ENCODE results near the gene TSPAN8.

Gene TSPAN8

DNA sequence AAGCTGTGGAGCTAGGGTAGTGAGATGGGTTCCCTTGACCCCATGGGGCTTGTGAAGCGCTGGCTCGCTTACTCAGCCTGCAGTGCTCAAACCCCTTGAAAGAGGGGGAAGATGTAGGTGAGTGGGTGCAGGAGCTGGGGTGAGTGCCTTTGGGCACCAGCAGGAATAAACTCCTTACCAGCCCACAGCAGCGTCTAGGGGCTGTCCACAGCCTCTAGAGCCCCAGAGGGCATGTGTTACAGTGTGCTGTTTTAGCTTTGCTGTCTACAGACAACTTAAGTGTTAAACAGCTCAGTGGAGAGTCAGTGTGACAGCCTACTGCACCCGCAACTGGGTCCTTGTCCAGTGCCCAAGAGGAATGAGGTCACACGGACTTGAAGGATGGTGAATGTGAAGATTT, 48.0 kb downstream of the TSPAN8 start:
- Histone ChIP-seq H3K27ac (no peak overlapping the region), H3K4me3 (no peak overlapping the region)
- DNase-seq (ENCODE audit: low spot score) = no peak
- TF ChIP-seq, protein P1, sequence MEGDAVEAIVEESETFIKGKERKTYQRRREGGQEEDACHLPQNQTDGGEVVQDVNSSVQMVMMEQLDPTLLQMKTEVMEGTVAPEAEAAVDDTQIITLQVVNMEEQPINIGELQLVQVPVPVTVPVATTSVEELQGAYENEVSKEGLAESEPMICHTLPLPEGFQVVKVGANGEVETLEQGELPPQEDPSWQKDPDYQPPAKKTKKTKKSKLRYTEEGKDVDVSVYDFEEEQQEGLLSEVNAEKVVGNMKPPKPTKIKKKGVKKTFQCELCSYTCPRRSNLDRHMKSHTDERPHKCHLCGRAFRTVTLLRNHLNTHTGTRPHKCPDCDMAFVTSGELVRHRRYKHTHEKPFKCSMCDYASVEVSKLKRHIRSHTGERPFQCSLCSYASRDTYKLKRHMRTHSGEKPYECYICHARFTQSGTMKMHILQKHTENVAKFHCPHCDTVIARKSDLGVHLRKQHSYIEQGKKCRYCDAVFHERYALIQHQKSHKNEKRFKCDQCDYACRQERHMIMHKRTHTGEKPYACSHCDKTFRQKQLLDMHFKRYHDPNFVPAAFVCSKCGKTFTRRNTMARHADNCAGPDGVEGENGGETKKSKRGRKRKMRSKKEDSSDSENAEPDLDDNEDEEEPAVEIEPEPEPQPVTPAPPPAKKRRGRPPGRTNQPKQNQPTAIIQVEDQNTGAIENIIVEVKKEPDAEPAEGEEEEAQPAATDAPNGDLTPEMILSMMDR (IDR thresholded peaks at IDR 0.05) = no peak

DNA sequence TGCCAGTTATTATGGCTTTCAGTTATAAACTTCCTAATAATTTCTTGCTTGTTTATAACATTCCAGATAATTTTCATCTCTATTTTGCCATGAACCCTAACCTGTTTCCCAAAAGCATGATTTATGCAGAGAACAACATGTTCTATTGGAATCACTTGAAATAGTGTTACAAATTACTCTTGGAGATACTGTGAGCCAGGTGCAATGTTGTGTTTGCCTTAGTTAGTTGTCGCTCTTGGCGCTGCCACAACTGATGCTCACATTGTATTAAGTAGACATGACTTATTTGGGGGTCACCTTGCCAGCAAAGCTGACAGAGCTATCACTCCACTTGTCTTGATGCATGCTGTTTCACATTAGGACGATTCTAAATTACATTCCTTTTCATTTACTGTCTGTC, 49.4 kb downstream of the TSPAN8 start:
- no peak for DNase-seq (ENCODE audit: low spot score)
- TF ChIP-seq, protein P1 (IDR thresholded peaks at IDR 0.05) = no peak
- H3K4me3 ChIP-seq = no peak overlapping the region
- no peak overlapping the region for H3K27ac ChIP-seq

DNA sequence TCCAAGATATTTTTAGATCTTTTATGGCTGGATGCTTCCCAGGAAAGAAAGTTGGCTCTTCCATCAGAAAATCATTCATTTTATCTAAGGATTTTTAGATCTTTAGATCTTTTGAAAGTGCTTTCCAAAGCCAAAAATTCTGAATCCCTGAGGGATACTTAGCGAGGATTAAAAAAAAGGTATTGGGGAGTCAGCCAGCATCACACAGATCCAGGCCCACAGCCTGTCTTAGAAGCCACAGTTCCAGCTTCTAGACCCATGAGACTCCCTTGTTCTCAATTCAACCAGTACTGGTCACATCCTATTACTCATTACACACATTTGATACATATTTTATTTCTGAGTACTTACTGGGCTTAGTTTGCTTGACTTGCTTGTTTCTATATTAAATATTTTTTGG, 49.9 kb downstream of the TSPAN8 start:
- no peak for DNase-seq (ENCODE audit: low spot score)
- no peak overlapping the region for H3K27ac ChIP-seq
- TF ChIP-seq, protein P1 (IDR thresholded peaks at IDR 0.05) = no peak
- no peak overlapping the region for H3K4me3 ChIP-seq

DNA sequence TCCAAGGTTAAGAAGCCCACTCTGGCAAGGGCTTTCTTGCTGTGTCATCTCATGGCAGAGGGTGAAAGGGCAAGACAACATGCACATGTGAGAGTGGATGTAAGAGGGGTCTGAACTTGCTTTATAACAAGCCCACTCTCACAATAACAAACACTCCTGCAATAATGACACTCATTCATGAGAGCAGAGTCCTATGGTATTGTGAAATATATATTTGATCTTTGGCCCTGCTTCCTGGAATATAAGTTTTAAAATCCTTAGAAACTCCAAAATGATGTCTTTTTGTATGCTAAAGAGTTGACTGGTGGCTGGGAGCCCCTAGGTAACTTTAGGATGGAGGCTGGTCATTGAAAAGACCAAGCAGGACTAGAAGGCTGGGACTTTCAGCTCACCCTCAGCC, 51.8 kb downstream of the TSPAN8 start:
- TF ChIP-seq, protein P1 (IDR thresholded peaks at IDR 0.05) = no peak
- DNase-seq (ENCODE audit: low spot score) = no peak
- H3K4me3 ChIP-seq = no peak overlapping the region

DNA sequence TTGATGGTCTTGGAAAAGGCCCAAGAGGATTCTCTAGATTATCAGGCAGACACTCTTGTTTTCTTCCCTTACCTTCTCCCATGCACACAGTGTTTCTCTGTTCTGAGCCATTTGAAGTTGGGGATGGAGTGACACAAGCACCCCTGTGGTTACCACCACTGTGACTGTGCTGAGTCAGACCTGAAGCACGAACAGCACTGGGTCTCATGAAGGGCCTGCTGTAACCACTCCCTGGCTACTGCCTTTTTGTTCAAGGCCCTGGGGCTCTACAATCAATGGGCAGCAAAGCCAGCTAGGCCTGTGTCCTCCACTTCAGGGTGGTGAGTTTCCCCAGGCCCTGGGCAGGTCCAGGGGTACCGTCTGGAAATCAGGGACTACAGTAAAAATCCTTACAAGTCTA, 65.5 kb downstream of the TSPAN8 start:
- DNase-seq (ENCODE audit: low spot score) = no peak
- H3K4me3 ChIP-seq = no peak overlapping the region
- no peak overlapping the region for H3K27ac ChIP-seq
- TF ChIP-seq, protein P1 (IDR thresholded peaks at IDR 0.05) = no peak

More for the DNA sequence above, 51.8 kb downstream of the TSPAN8 start:
- H3K27ac ChIP-seq = no peak overlapping the region

DNA sequence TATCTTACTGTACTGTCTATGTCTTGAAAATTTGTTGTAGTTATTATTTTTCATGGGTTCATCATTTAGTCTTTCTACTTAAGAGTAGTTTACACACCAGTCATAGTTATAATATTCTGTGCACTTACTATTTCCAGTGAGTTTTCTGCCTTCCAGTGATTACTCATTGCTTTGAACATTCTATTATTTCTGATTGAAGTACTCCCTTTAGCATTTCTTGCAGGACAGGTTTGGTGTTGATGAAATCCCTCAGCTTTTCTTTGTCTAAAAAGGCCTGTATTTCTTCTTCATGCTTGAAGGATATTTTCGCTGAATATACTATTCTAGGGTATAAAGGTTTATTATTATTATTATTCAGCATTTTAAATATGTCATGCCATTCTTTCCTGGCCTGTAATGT, 66.8 kb downstream of the TSPAN8 start:
- no peak overlapping the region for H3K27ac ChIP-seq
- DNase-seq (ENCODE audit: low spot score) = no peak
- TF ChIP-seq, protein P1 (IDR thresholded peaks at IDR 0.05) = no peak
- H3K4me3 ChIP-seq = no peak overlapping the region

DNA sequence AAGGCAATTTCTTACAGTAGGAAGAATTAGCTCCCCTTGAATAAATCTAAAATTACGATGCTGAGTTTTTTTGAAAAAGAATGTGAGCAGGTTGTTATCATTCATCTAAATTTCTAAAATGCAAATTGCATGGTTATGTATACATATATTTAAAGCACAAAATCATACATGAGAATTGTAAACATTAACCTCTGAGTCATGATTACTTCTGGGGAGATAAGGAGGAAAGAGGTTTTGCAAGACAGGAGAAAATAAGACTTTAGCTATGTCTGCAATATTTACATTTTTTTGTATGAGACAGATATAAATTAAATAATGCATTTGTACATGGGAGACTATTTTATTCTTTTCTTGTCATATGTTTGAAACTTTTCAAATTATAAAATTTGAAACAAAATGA, 72.2 kb downstream of the TSPAN8 start:
- no peak overlapping the region for H3K27ac ChIP-seq
- DNase-seq (ENCODE audit: low spot score) = no peak
- H3K4me3 ChIP-seq = no peak overlapping the region
- TF ChIP-seq, protein P1 (IDR thresholded peaks at IDR 0.05) = no peak
